KBM-7 (cell line): ENCODE data around the gene KRT28.
"Not testable (repeated sequence)": the region's sequence is repeated elsewhere in the genome, so short reads cannot be mapped to it uniquely, and the experiment has no call there.

Source experiments
- DNase-seq: peaks from one replicate; pipeline ENCODE4 v3.0.0-alpha.2; 2015
- in situ Hi-C: fragments of 300-500 bp; cut with MboI; formaldehyde crosslinking; loops from 2 replicates; pipeline ENCODE4 v1.14.3; 2020; ENCODE audit warnings: low sequenced_read_pairs, low pct_unique_long_range_greater_than_20kb, mixed read lengths

KRT28 gene

DNA sequence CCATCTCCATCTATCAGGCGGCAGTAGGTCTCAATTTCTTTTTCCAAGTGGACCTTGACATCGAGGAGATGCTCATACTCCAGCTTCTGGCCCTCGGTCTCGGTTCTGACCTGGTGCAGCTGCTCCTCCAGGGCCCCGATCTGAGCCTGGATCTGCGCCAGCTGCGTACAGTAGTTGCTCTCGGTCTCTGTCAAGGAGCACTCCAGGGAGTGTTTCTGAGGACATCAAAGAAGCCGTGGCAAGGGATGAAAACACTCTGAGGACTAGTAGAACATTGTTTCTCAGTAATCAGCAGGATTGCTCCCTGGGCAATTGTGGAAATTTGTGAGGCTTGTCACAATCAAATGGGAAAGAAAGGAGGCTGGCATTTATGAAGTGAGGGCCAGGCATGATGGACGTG is 5.9 kb downstream of the KRT28 start:
- in situ Hi-C loops, result no loop called here

DNA sequence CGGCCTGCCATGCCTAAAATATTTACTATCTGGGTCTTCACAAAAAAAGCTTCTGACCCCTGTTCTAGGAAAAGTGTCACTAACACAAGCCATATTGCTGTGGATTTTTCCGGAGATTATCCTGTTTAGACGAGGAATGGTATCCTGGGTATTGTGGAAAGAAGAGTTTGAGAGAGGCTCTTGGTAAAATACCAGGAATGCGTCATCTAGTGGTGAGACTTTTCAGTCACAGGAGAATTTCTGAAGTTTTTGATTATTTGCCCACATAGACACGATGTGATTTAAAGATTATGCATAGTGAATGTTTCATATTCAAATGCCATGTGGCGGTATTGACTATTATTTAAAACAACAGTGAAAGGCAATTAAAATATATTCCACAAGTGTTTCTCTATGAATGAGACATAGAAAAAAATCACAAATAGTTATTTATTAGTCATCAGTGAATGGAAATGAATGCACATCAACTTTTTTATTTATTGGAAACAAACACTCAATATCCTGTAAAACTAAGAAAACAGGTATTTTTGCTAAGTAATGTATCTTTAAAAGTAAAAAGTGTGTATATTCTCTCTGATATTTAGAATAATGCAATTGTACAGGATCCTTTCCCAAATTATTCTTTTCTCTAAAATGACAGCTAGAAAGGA is 7.8 kb downstream of the KRT28 start:
- in situ Hi-C loops, result no loop called here
- peak; percentile 35 for DNase-seq

More for the DNA sequence above, 5.9 kb downstream of the KRT28 start:
- DNase-seq, result no peak

DNA sequence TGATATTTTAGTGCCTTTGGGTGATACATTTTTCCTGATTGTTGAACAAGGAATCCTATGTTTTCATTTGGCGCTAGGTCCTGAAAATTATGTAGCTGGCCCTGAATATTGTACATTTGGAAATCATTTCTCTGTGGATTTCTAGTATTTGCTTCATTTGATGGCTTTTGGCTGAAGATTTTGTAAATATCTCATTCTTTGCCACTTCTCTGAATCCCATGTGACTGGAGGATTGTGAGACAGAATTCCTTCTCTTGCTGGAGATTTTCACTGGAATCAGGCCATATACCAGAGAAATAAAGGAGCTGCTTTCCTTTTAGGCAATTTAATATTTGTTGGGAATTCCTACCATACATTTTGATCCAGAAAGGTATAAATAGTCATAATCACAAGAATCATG is 8.6 kb downstream of the KRT28 start:
- no peak for DNase-seq
- in situ Hi-C loops, result no loop called here

DNA sequence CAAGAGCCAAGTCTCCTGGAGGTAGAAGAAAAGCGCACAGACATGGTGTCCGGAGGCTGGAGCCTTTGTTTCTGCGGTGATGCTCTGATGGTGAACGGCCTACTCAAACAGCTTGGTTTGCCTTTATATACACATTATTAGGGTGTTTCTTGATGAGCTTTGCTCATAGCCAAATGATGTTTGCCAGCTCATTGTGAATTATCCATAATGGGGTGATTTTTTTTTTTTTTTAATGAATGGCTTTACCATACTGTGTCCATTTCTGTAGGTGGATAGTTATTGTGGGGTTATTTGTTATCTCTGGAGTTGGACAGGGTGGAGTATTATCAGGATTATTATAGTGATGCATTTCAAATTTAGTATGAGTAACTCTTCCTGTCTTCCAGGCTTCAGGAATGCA is 17.3 kb downstream of the KRT28 start, which contains the start of gene KRT27:
KRT27 (minus strand) TSS at position 101 of the 400 bp plus-strand sequence; CDS start at position 44, 57 bp downstream.
- in situ Hi-C loops, result no loop called here
- DNase-seq, result no peak

DNA sequence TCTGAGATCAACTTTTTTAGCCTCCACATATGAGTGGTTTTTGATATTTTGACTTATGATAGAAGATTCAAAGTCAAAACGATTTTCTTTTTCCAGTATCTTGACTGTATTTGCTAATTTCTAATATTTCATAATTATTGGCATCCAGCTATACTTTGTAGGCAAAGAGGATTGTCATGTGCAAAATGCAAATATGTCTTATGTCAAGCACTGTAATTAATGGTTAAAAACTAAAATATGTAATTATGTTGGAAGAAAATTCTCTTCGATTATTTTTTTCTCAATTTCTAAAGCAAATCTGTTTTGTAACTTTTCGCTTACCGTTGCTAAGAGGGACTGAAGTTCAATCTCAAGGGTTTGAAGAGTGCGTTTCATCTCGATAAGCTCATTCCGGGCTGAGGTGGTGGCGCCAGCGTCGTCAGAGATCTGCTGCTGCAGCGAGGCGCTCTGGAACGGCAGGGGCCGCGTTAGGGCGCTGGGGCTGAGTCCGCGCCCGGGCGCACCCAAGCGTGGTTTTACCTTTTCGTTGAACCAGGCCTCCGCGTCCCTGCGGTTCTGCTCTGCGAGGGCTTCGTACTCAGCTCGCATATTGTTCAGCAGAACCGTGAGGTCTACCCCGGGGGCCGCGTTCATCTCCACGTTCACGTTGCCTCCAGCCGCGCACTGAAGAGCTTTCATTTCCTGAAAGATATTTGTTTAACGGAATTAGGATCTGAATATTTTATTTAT is 20.4 kb downstream of the KRT28 start:
- in situ Hi-C loops, result no loop called here
- DNase-seq, result peak; percentile 27

DNA sequence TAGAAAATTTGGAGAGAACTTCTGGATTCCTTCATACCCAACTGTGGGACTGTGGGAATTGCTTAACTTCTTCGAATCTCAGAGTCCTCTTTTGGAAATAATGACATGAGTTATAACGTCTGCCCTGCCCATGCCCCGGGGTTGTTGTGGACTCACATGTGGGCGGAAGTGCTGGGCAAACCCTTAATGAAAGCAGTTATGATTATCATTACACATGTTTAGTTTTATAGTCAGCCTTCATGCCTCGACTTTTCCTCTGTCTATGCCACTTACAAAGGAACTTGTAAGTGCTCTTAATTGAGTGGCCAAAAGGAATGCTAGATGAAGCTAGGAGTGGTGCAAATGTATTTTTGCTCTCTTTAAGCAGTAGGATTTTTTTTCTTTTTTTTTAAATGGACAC is 21.3 kb downstream of the KRT28 start:
- in situ Hi-C loops, result no loop called here
- DNase-seq, result no peak

DNA sequence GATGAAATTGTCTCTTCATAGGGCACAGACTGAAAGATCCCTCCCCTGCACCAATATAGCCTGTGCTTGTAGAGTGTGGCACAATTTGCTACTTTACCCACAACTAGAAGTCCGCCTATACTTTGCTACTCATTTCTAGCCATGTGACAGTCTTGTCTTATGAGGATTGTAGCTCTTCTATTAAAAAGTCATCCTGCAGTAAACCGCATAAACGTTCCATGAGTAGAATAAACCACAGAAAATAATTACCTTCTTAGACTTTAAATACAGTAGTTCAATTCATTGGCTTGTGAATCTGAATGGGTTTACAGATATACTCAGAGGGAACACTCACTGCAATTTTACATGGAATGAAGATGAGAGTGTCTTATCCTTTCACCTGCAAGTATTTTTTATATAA is 21.8 kb downstream of the KRT28 start:
- DNase-seq, result no peak
- in situ Hi-C loops, result no loop called here

DNA sequence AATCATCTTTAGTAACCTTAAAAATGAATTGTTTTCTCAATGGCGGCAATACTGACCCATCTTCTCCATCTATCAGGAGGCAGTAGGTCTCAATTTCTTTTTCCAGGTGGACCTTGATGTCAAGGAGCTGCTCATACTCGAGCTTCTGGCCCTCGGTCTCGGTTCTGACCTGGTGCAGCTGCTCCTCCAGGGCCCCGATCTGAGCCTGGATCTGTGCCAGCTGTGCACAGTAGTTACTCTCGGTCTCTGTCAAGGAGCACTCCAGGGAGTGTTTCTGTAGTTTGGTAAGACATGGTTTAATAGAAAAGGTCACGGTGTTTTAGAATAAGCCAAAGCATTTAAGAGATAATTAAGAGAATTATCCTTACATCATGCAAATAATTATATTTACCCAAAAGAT is 22.3 kb downstream of the KRT28 start:
- in situ Hi-C loops, result no loop called here
- no peak for DNase-seq

DNA sequence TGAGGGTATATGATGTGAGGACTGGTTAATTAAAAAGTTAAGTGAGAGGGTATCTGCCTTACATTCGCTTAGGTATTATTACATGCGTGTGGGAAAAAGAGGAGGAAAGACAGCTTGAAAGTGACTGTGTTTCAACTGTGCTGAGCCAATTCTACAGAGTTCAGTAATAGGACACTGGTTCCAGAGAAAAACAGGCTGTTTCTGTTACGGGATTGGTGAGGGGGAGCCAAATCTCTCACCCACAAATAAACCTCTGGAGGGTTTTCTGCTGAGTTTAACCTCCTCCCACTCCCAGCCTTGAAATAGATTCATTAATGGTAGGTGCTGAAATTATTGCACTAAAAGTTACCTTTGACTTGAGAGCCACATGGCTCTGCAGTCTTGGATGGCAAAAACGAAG is 23.8 kb downstream of the KRT28 start:
- DNase-seq, result no peak
- in situ Hi-C loops, result no loop called here

DNA sequence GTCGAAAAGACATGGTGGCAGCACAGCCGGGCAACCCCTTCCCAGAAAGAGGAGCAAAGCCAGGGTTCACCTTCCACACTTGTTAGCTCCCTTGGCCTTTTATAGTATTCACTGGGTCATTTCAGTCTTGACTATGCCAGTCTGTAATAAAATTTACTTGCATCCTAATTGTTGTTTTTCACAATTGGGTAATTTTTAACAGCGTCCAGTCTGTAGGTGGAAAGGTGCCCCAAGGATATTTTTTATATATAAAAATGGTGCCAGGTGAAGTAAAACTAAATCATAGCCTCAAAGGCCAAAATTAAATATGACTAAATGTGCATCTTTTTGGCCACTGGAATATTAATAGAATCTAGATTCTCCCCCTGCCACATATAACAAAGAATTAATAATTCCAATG is 27.7 kb downstream of the KRT28 start, which contains the start of gene KRT26:
KRT26 (minus strand) TSS at position 101 of the 400 bp plus-strand sequence; CDS start at position 13, 88 bp downstream.
- no peak for DNase-seq
- in situ Hi-C loops, result no loop called here

DNA sequence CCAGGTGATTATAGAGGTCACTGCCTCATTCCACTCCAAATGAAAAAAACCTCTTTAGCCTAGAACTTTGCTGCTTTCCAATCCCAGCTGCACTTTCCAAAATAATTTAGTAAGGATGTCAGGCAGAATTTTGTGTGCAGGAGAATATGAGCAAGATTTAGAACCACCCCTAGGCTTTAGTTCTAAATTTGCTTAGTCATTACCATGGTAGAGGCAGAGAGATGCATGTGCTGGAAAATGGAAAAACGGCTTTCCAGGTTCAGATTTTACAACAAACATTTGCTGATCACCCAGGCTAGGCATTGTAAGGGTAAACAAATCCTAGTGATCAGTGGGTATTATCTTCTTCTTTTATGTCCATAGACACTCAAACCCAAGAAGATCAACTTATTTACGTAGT is 34.1 kb downstream of the KRT28 start:
- DNase-seq, result no peak
- in situ Hi-C loops, result no loop called here

DNA sequence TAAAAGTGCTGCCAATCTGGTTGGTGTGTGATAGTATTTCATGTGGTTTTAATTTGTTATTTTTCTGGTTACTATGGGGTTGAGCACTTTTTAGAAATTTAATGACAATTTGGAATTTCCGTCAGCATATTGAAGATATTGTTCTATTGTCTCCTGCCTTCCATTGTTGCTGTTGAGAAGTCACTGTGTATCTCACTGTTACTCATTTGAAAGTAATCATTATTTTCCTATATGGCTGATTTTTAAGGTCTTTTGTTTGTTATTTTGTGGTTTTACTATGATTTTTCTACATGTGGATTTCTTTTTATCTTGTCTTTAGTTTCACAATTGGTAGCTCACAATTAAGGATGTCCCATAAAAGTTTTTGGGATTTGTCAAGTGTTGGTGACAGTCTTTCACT is 36.0 kb downstream of the KRT28 start:
- no peak for DNase-seq
- in situ Hi-C loops, result no loop called here

DNA sequence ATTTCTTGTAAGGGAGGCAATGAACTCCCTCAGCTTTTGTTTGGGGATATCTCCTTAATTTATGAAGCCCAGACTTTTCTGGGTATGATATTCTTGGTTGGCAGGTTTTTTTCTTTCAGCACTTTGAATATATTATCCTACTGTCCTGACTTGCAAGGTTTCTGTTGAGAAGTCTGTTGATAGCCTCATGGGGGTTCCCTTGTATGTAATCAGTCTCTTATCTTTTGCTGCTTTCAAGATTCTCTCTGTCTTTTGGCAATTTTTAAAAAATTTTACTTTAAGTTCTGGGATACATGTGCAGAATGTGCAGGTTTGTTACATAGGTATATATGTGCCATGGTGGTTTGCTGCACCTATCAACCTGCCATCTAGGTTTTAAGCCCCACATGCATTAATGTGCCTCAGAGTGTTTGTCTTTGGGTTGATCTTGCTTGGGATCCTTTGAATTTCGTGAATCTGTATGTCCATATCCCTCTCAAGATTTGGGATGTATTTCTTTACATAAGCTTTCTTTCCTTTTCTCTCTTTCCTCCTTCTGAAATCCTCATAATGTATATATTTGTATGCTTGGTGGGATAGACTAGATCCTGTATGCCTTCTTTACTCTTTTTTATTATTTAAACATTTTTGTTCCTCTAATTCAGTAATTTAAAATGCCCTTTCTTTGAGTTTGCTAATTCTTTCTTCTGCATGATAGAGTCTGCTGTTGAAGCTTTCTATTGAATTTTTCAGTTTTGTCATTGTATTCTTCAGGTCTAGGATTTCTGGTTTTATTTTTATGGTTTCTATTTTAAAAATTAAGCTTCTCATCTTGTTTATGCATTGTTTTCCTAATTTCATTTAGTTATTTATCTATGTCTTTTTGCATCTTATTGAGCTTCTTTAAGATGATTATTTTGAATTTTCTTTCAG is 39.4 kb downstream of the KRT28 start:
- in situ Hi-C loops, result no loop called here
- DNase-seq, result no peak

DNA sequence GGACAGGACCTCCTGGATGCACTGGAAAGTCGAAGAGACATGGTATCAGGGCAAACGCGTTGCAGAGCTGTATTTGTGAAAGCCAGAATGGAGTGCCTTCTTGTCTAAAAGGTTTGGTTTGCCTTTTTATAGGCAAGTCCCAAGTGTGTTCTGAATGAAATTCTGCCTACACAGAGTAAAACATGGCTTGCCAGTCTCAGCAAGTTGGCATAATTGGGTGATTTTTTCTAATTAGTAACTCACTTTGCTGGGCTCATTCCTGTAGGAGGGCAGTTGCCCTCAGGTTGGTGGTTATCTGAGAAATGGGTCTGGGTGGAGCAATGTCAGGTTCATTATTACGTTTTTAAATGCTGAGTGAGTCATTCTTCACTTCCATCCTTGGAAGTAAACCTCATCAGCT is 44.5 kb downstream of the KRT28 start, which contains the start of gene KRT25:
KRT25 (minus strand) TSS at position 101 of the 400 bp plus-strand sequence; CDS start at position 41, 60 bp downstream.
- in situ Hi-C loops, result no loop called here
- no peak for DNase-seq

DNA sequence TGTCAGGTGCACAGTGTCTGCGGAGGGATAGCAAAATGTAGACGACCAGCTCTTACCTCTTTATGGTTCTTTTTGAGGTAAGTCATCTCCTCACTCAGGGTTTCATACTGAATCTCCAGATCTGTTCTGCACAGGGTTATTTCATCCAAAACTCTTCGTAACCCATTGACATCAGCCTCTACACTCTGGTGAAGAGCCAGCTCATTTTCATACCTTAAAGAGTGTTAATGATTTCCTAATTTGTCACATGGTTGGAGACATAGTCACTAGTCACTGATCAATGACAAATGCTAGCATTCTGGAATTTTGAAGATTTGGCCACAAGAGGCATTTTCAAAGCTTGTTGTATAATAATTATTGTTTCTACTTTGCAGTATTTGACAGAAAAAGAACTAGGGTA is 46.0 kb downstream of the KRT28 start:
- in situ Hi-C loops, result no loop called here
- no peak for DNase-seq

DNA sequence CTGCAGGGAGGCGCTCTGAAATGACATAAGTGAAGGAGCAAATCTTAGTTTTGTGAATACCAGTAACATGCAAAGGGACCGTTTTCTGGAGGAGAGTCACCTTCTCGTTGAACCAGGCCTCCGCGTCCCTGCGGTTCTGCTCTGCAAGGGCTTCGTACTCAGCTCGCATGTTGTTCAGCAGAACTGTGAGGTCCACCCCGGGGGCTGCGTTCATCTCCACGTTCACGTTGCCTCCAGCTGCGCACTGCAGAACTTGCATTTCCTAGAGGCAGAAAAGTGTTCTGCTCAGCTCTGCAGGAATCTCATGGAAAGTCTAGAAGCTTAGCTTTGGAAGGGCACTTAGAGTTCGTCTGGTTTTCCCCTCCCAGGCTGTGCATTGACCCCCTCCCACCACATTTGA is 48.7 kb downstream of the KRT28 start:
- in situ Hi-C loops, result no loop called here
- DNase-seq, result no peak

DNA sequence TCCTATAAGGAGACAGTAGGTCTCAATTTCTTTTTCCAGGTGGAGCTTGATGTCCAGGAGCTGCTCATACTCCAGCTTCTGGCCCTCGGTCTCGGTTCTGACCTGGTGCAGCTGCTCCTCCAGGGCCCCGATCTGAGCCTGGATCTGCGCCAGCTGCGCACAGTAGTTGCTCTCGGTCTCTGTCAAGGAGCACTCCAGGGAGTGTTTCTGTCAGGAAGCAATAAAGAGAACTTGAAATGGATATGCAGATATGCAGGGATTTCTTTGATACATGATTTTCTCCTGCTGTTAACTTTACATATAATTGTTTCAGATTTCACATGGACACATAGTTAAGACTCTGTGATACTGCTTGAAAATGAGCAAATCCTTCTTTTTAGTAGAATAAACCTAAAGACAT is 49.4 kb downstream of the KRT28 start:
- DNase-seq, result no peak
- in situ Hi-C loops, result no loop called here

DNA sequence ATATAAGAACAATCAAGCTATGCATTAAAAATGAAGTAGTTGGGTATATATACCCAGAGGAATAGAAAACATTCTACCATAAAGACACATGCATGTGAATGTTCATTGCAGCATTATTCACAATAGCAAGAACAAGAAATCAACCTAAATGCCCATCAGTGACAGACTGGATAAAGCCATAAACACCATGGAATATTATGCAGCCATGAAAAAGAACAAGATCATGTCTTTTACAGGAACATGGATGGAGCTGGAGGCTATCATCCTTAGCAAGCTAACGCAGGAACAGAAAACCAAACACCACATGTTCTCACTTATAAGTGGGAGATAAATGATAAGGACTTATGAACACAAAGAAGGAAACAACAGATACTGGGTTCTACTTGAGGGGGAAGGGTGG is 51.1 kb downstream of the KRT28 start:
- DNase-seq, in situ Hi-C loops: not testable (repeated sequence)
